GM12878 (cell line): ENCODE data around the gene ADM2. TPM values are rescaled to one million over a fixed set of nuclear protein-coding genes. Genes with fewer than 3 reads are reported as not detected.

Experiments
- ATAC-seq: fragments of 200-7000 bp; cut with Tn5 transposase; 3 replicates; pipeline ENCODE4 v1.9.1; 2020; ENCODE audit warnings: mild to moderate bottlenecking, moderate library complexity
- BruUV-seq: library from RNA; stranded (reverse); fragments of 400-500 nt; replicated peaks from 2 replicates; lab custom pipeline; 2021; lab: Mats Ljungman, UMichigan
- CTCF ChIA-PET: fragments of 300-600 bp; sonication (Branson Sonifier 250); formaldehyde crosslinking; extraction: SDS; loops from one replicate; lab custom pipeline; 2021; ENCODE audit warnings: inconsistent platforms; lab: Yijun Ruan, JAX
- POLR2A ChIA-PET: fragments of 350-600 bp; formaldehyde crosslinking; extraction: SDS; loops from one replicate; lab custom pipeline; 2021; ENCODE audit warnings: inconsistent platforms; lab: Charles Lee
- RAD21 ChIA-PET: fragments of 300-600 bp; sonication (Branson Sonifier 250); formaldehyde crosslinking; loops from one replicate; lab custom pipeline; 2023; ENCODE audit warnings: antibody characterized with exemption; ENCODE audit not compliant: unreplicated experiment; lab: Charles Lee
- SMC1A ChIA-PET: fragments of 300-600 bp; sonication (Branson Sonifier 250); formaldehyde crosslinking; loops from one replicate; lab custom pipeline; 2023; ENCODE audit not compliant: unreplicated experiment, uncharacterized antibody; lab: Charles Lee
- DNase-seq: peaks from one replicate; pipeline ENCODE4 v3.0.0-alpha.2; 2011; ENCODE audit warnings: low read depth, low spot score
- FAIRE-seq: peaks from 3 replicates; lab custom pipeline; 2011; peaks lifted over from hg19 to GRCh38; lab: Jason Lieb, UNC
- H2AFZ ChIP-seq: 2 replicates; pipeline ENCODE4 v1.6.0; 2011; ENCODE audit warnings: low read depth, low read length, control low read depth; ENCODE audit not compliant: control insufficient read depth
- H3K27ac ChIP-seq: 2 replicates; pipeline ENCODE4 v1.5.1; 2011; ENCODE audit warnings: control low read depth; ENCODE audit not compliant: control insufficient read depth, insufficient read depth
- H3K27me3 ChIP-seq, 2 experiments: replicated peaks in 1 of 2; 2 replicates each; pipeline versions ENCODE4 v1.6.0 to v1.6.1; 2011; ENCODE audit warnings: low read length in 1 of 2; ENCODE audit not compliant: control insufficient read depth in 2 of 2, insufficient read depth in 2 of 2
- H3K36me3 ChIP-seq, 2 experiments: 2 replicates each; pipeline ENCODE4 v1.5.1; 2011; ENCODE audit warnings: low read length in 1 of 2; ENCODE audit not compliant: control insufficient read depth in 2 of 2, insufficient read depth in 2 of 2
- H3K4me1 ChIP-seq: 2 replicates; pipeline ENCODE4 v1.6.1; 2011; ENCODE audit warnings: mild to moderate bottlenecking, low read length, moderate library complexity, mixed read lengths; ENCODE audit not compliant: control insufficient read depth, insufficient read depth
- H3K4me2 ChIP-seq: 2 replicates; pipeline ENCODE4 v1.6.0; 2011; ENCODE audit warnings: control low read depth; ENCODE audit not compliant: control insufficient read depth, insufficient read depth
- H3K4me3 ChIP-seq: fragments of 200-600 bp; sonication (generic); 2 replicates; pipeline ENCODE4 v1.5.1; 2016
- H3K79me2 ChIP-seq: 2 replicates; pipeline ENCODE4 v1.6.0; 2011; ENCODE audit warnings: low read length; ENCODE audit not compliant: control insufficient read depth, insufficient read depth
- H3K9ac ChIP-seq: 2 replicates; pipeline ENCODE4 v1.8.0; 2011; ENCODE audit warnings: low read length, control low read depth, mixed read lengths; ENCODE audit not compliant: control insufficient read depth, insufficient read depth
- H3K9me3 ChIP-seq: replicated peaks from 3 replicates; pipeline ENCODE4 v1.5.1; 2011; ENCODE audit warnings: mild to moderate bottlenecking, low read length; ENCODE audit not compliant: control insufficient read depth, insufficient read depth
- H4K20me1 ChIP-seq: 2 replicates; pipeline ENCODE4 v1.6.0; 2011; ENCODE audit not compliant: control insufficient read depth, insufficient read depth
- ATF3 ChIP-seq: IDR thresholded peaks from 2 replicates; pipeline ENCODE4 v1.6.1; 2011; ENCODE audit warnings: low read depth, mild to moderate bottlenecking, low read length, moderate library complexity, borderline replicate concordance; ENCODE audit errors: extremely low read depth
- GABPA ChIP-seq: IDR thresholded peaks from 2 replicates; pipeline ENCODE4 v1.6.1; 2014; ENCODE audit warnings: antibody characterized with exemption, low read depth, mild to moderate bottlenecking, inconsistent platforms
- HCFC1 ChIP-seq: fragments of 150-350 bp; IDR thresholded peaks from 2 replicates; pipeline ENCODE4 v1.6.1; 2014; ENCODE audit warnings: low read length
- HSF1 ChIP-seq: fragments of 150-350 bp; IDR thresholded peaks from 2 replicates; pipeline ENCODE4 v1.6.1; 2014; ENCODE audit warnings: mild to moderate bottlenecking, low read depth, low read length
- KDM1A ChIP-seq: fragments of 200-600 bp; sonication (generic); IDR thresholded peaks from 2 replicates; pipeline ENCODE4 v1.6.1; 2016; ENCODE audit warnings: borderline replicate concordance
- MAX ChIP-seq: IDR thresholded peaks from 2 replicates; pipeline ENCODE4 v1.6.1; 2012; ENCODE audit warnings: low read depth, low read length, improper control_type of control experiment
- NR2F1 ChIP-seq: fragments of 450-650 bp; conservative IDR thresholded peaks from 2 replicates; pipeline ENCODE4 v1.6.1; 2017; ENCODE audit warnings: mild to moderate bottlenecking
- PKNOX1 ChIP-seq: fragments of 450-650 bp; IDR thresholded peaks from 2 replicates; pipeline ENCODE4 v1.6.1; 2016; ENCODE audit warnings: mild to moderate bottlenecking
- POLR2AphosphoS5 ChIP-seq: IDR thresholded peaks from 2 replicates; pipeline ENCODE4 v1.6.1; 2011; ENCODE audit warnings: mild to moderate bottlenecking, low read length, inconsistent platforms
- RCOR1 ChIP-seq: conservative IDR thresholded peaks from 2 replicates; pipeline ENCODE4 v1.6.1; 2012; ENCODE audit warnings: low read depth, low read length, improper control_type of control experiment
- SIX5 ChIP-seq: IDR thresholded peaks from 2 replicates; pipeline ENCODE4 v1.6.1; 2011; ENCODE audit warnings: mild to moderate bottlenecking, low read depth, low read length, moderate library complexity; ENCODE audit not compliant: severe bottlenecking
- SMAD1 ChIP-seq: fragments of 450-650 bp; IDR thresholded peaks from 2 replicates; pipeline ENCODE4 v1.6.1; 2018; ENCODE audit warnings: mild to moderate bottlenecking, low read depth; ENCODE audit not compliant: partially characterized antibody
- STAT1 ChIP-seq: fragments of 450-650 bp; conservative IDR thresholded peaks from 2 replicates; pipeline ENCODE4 v1.6.1; 2014; ENCODE audit warnings: antibody characterized with exemption, mild to moderate bottlenecking
- TARDBP ChIP-seq: IDR thresholded peaks from 2 replicates; pipeline ENCODE4 v1.6.1; 2016; ENCODE audit warnings: borderline replicate concordance
- TBL1XR1 ChIP-seq: IDR thresholded peaks from 2 replicates; pipeline ENCODE4 v1.6.1; 2012; ENCODE audit warnings: low read depth, low read length, improper control_type of control experiment
- TCF12 ChIP-seq: IDR thresholded peaks from 2 replicates; pipeline ENCODE4 v1.6.1; 2011; ENCODE audit warnings: low read depth, mild to moderate bottlenecking, low read length
- TCF3 ChIP-seq: IDR thresholded peaks from 2 replicates; pipeline ENCODE4 v1.6.1; 2012; ENCODE audit warnings: low read depth, mild to moderate bottlenecking, low read length, borderline replicate concordance; ENCODE audit not compliant: insufficient read depth
- TCF7 ChIP-seq: IDR thresholded peaks from 2 replicates; pipeline ENCODE4 v1.6.1; 2014; ENCODE audit warnings: antibody characterized with exemption, borderline replicate concordance
- ZNF217 ChIP-seq: fragments of 450-650 bp; IDR thresholded peaks from 2 replicates; pipeline ENCODE4 v1.6.1; 2017; ENCODE audit warnings: antibody characterized with exemption, mild to moderate bottlenecking
- ZSCAN29 ChIP-seq: fragments of 450-650 bp; IDR thresholded peaks from 2 replicates; pipeline ENCODE4 v1.6.1; 2017; ENCODE audit warnings: mild to moderate bottlenecking, moderate library complexity
- WGBS: methylation state at CpG from one replicate; pipeline ENCODE4 v1.1.6; 2016; ENCODE audit warnings: low lambda C conversion rate; ENCODE audit not compliant: insufficient replicate concordance, insufficient coverage; ENCODE audit errors: missing lambda C conversion rate; 5-methylcytosine and 5-hydroxymethylcytosine counted together
- in situ Hi-C: fragments of 300-500 bp; cut with MboI; formaldehyde crosslinking; loops from 9 replicates; pipeline ENCODE4 v1.14.3; 2018; ENCODE audit warnings: mixed read lengths
- intact Hi-C: fragments of 100-400 bp; cut with micrococcal nuclease; formaldehyde crosslinking; loops from one replicate; pipeline ENCODE4 v1.14.2; 2022; ENCODE audit not compliant: unreplicated experiment
- polyA plus RNA-seq, 11 experiments: library from polyadenylated mRNA; depleted of rRNA in 4 of 11; unstranded in 6 of 11; stranded (reverse) in 5 of 11; fragments of >200 nt; fragmentation: Nextera tagmentation in 4 of 11; fragmentation: Illumina TruSeq in 1 of 11; extraction: Ambion mirVana in 4 of 11; extraction: Trizol in 1 of 11; gene quantifications; 1 replicate in 1 of 11; 2 replicates in 10 of 11; pipeline versions ENCODE4 v1.2.1 to v1.2.3, GENCODE V29; 2011 to 2016; ENCODE audit warnings: inconsistent platforms in 2 of 11, missing spikeins in 2 of 11, low read depth in 1 of 11
- total RNA-seq, 4 experiments: library from RNA; depleted of rRNA in 3 of 4; stranded (reverse); fragments of >200 nt in 3 of 4; fragmentation: Illumina TruSeq in 1 of 4; extraction: Trizol in 1 of 4; gene quantifications; 2 replicates each; pipeline versions ENCODE4 v1.2.1 to v1.2.3, GENCODE V29; 2013 to 2021

ADM2 gene
- total and polyA plus RNA-seq, 10 of the 15 experiments (the other 5 are each of a cell fraction or from before 2014, with no cell fraction given): 0.02 to 0.33 (median 0.12) TPM; not detected in 2

GRCh38 chr22:50529416-50529896, 48.1 kb downstream of the ADM2 start:
- H3K4me3 ChIP-seq: peak overlapping the region; percentile 78
- CTCF ChIA-PET: interaction anchor here (1.1 to 2.4 kb wide), 3 partner anchors 11 to 91 kb away, joined by 3 to 12 read pairs (median 6); no protein-coding TSS in a partner anchor
- in situ Hi-C loops: loop anchor here (5.0 kb wide), 1 partner anchor 93 kb away; no protein-coding TSS in a partner anchor
- no peak for TF ChIP-seq HSF1
- no peak for TF ChIP-seq STAT1
- TF ChIP-seq ATF3: no peak
- TF ChIP-seq TCF3: no peak
- TF ChIP-seq KDM1A: no peak
- 0 out of 2 replicates have a peak, but pooled peaks have one; percentile 6 for TF ChIP-seq RCOR1
- no peak for TF ChIP-seq TARDBP
- TF ChIP-seq ZNF217: no peak
- no peak for TF ChIP-seq GABPA
- no peak for TF ChIP-seq TBL1XR1
- no peak for TF ChIP-seq SIX5
- no peak for TF ChIP-seq PKNOX1
- TF ChIP-seq MAX: no peak
- TF ChIP-seq SMAD1: no peak
- TF ChIP-seq HCFC1: no peak
- peak; percentile 18; the same call in 1 of the 2 replicates for TF ChIP-seq NR2F1
- no peak for TF ChIP-seq TCF12
- TF ChIP-seq POLR2AphosphoS5: peak; percentile 7; the same call in 1 of the 2 replicates
- no peak for TF ChIP-seq TCF7
- TF ChIP-seq ZSCAN29: no peak

More at GRCh38 chr22:50529416-50529896, 48.1 kb downstream of the ADM2 start:
- RAD21 ChIA-PET: interaction anchor here (0.7 to 6.3 kb wide), 4 partner anchors 11 to 92 kb away, joined by 3 to 106 read pairs (median 10); partner anchors contain the start of genes LMF2 and NCAPH2
- no peak for DNase-seq
- H3K36me3 ChIP-seq: no peaks in the 10 kb centered on the region; a peak in 3 of 4 replicates
- intact Hi-C loops: loop anchor here (5.0 kb wide), 2 partner anchors 33 to 53 kb away; partner anchors contain the start of genes CHKB and SYCE3
- WGBS: 5% methylated on average over 50 of the region's 50 CpGs
- H3K79me2 ChIP-seq: peaks cover 70% of the 10 kb centered on the region
- H3K9ac ChIP-seq: peak overlapping the region; percentile 100
- peak overlapping the region; percentile 71 for H3K4me2 ChIP-seq
- TSS peak; percentile 58 for BruUV-seq
- SMC1A ChIA-PET: interaction anchor here (1.1 to 5.8 kb wide), 3 partner anchors 11 to 91 kb away, joined by 5 to 58 read pairs (median 10); partner anchors contain the start of gene SYCE3
- POLR2A ChIA-PET: interaction anchor here (0.7 to 6.5 kb wide), 9 partner anchors 9 to 91 kb away, joined by 3 to 232 read pairs (median 5); partner anchors contain the start of genes KLHDC7B, LMF2, NCAPH2 and SYCE3
- no peaks in the 10 kb centered on the region for H3K27me3 ChIP-seq
- H3K4me1 ChIP-seq: peaks cover 30% of the 10 kb centered on the region
- ATAC-seq: no peak
- H3K27ac ChIP-seq: peak overlapping the region; percentile 100
- H4K20me1 ChIP-seq: no peaks in the 10 kb centered on the region
- H2AFZ ChIP-seq: no peak overlapping the region
- no peak for FAIRE-seq
- no peaks in the 10 kb centered on the region for H3K9me3 ChIP-seq
